Trophoblast cell (in vitro differentiated cells and primary cell): ENCODE measurements around the gene ABCC6.
"Not testable (repeated sequence)": the region's sequence is repeated elsewhere in the genome, so short reads cannot be mapped to it uniquely, and the experiment has no call there.

Source experiments
- DNase-seq, 2 donors: peaks; one replicate each; pipeline ENCODE4 v3.0.0-alpha.2; 2016
- H2AFZ ChIP-seq: 2 replicates; pipeline ENCODE4 v1.6.1; 2013; ENCODE audit warnings: low read length, moderate library complexity, mild to moderate bottlenecking; ENCODE audit not compliant: insufficient read depth, poor library complexity
- H2AK5ac ChIP-seq: 2 replicates; pipeline ENCODE4 v1.6.1; 2013; ENCODE audit warnings: mild to moderate bottlenecking, low read length
- H2BK120ac ChIP-seq: 2 replicates; pipeline ENCODE4 v1.6.1; 2013; ENCODE audit warnings: low read length, mild to moderate bottlenecking, moderate library complexity; ENCODE audit not compliant: insufficient read depth, poor library complexity
- H2BK12ac ChIP-seq: 2 replicates; pipeline ENCODE4 v1.6.1; 2013; ENCODE audit warnings: mild to moderate bottlenecking, low read length, moderate library complexity
- H2BK5ac ChIP-seq: 2 replicates; pipeline ENCODE4 v1.6.1; 2013; ENCODE audit warnings: low read length, low read depth, moderate library complexity, mild to moderate bottlenecking; ENCODE audit not compliant: poor library complexity
- H3K14ac ChIP-seq: 2 replicates; pipeline ENCODE4 v1.6.1; 2013; ENCODE audit warnings: mild to moderate bottlenecking, low read length
- H3K18ac ChIP-seq: 2 replicates; pipeline ENCODE4 v1.6.1; 2013; ENCODE audit warnings: mild to moderate bottlenecking, low read length
- H3K23ac ChIP-seq: 2 replicates; pipeline ENCODE4 v1.6.1; 2013; ENCODE audit warnings: low read length
- H3K27ac ChIP-seq: 2 replicates; pipeline ENCODE4 v1.5.1; 2013; ENCODE audit warnings: low read depth, mild to moderate bottlenecking, inconsistent platforms, low read length, moderate library complexity
- H3K27me3 ChIP-seq: 2 replicates; pipeline ENCODE4 v1.6.1; 2013; ENCODE audit warnings: inconsistent platforms, mild to moderate bottlenecking, low read length, moderate library complexity; ENCODE audit not compliant: insufficient read depth
- H3K36me3 ChIP-seq, 2 experiments: 1 replicate in 1 of 2; 2 replicates in 1 of 2; pipeline ENCODE4 v1.6.1; 2013; ENCODE audit warnings: low read length in 2 of 2, mild to moderate bottlenecking in 2 of 2, moderate library complexity in 1 of 2; ENCODE audit not compliant: insufficient read depth in 2 of 2, control insufficient read depth in 1 of 2
- H3K4ac ChIP-seq: 2 replicates; pipeline ENCODE4 v1.6.1; 2013; ENCODE audit warnings: low read depth, mild to moderate bottlenecking, low read length, moderate library complexity
- H3K4me1 ChIP-seq, 2 experiments: 1 replicate in 1 of 2; 2 replicates in 1 of 2; pipeline ENCODE4 v1.6.1; 2013; ENCODE audit warnings: low read length in 2 of 2, mild to moderate bottlenecking in 2 of 2, moderate library complexity in 1 of 2; ENCODE audit not compliant: insufficient read depth in 2 of 2, control insufficient read depth in 1 of 2
- H3K4me2 ChIP-seq: 2 replicates; pipeline ENCODE4 v1.6.1; 2013; ENCODE audit warnings: inconsistent platforms, mild to moderate bottlenecking, low read length, moderate library complexity
- H3K4me3 ChIP-seq: 2 replicates; pipeline ENCODE4 v1.5.1; 2013; ENCODE audit warnings: mild to moderate bottlenecking, low read depth, low read length, inconsistent platforms
- H3K79me1 ChIP-seq: one replicate; pipeline ENCODE4 v1.6.1; 2013; ENCODE audit warnings: low read length
- H3K79me2 ChIP-seq: 2 replicates; pipeline ENCODE4 v1.6.1; 2013; ENCODE audit warnings: low read length, mild to moderate bottlenecking; ENCODE audit not compliant: control insufficient read depth, insufficient read depth, poor library complexity
- H3K9ac ChIP-seq: 2 replicates; pipeline ENCODE4 v1.6.1; 2013; ENCODE audit warnings: mild to moderate bottlenecking, low read length
- H3K9me3 ChIP-seq: 2 replicates; pipeline ENCODE4 v1.6.1; 2013; ENCODE audit warnings: low read depth, mild to moderate bottlenecking, control low read depth, inconsistent platforms, low read length; ENCODE audit not compliant: insufficient read depth
- H4K12ac ChIP-seq: 2 replicates; pipeline ENCODE4 v1.6.1; 2013; ENCODE audit warnings: low read depth, mild to moderate bottlenecking, low read length, moderate library complexity
- H4K8ac ChIP-seq: 2 replicates; pipeline ENCODE4 v1.6.1; 2013; ENCODE audit warnings: low read depth, mild to moderate bottlenecking, low read length, moderate library complexity
- H4K91ac ChIP-seq: one replicate; pipeline ENCODE4 v1.6.1; 2013; ENCODE audit warnings: low read depth, mild to moderate bottlenecking, low read length, moderate library complexity
- WGBS: extraction: QIAGEN DNeasy Blood & Tissue Kit; methylation state at CpG from one replicate; pipeline ENCODE4 v1.1.7; 2013; ENCODE audit warnings: missing lambda C conversion rate; ENCODE audit not compliant: insufficient read length, insufficient coverage; ENCODE audit errors: extremely low coverage; 5-methylcytosine and 5-hydroxymethylcytosine counted together

The ABCC6 gene

GRCh38 chr16:16240667-16241066 lies 17.4 kb upstream of the ABCC6 start:
- H3K23ac ChIP-seq, H3K79me1 ChIP-seq, H3K27ac ChIP-seq, H3K4me2 ChIP-seq, DNase-seq, H4K12ac ChIP-seq, H4K8ac ChIP-seq, H3K14ac ChIP-seq, H2BK120ac ChIP-seq, H3K9ac ChIP-seq, H2BK12ac ChIP-seq, H2BK5ac ChIP-seq, H2AFZ ChIP-seq, H2AK5ac ChIP-seq, H3K9me3 ChIP-seq, H3K18ac ChIP-seq, H3K27me3 ChIP-seq, H3K79me2 ChIP-seq, H3K4ac ChIP-seq, H4K91ac ChIP-seq, H3K4me1 ChIP-seq, H3K36me3 ChIP-seq, H3K4me3 ChIP-seq: not testable (repeated sequence)
- WGBS, result no CpG with 5 or more reads among the region's 4 CpGs

GRCh38 chr16:16237738-16238137 lies 14.4 kb upstream of the ABCC6 start:
- not testable (repeated sequence) for H3K9me3 ChIP-seq, H4K12ac ChIP-seq, H3K4me3 ChIP-seq, DNase-seq, H3K18ac ChIP-seq, H3K27me3 ChIP-seq, H3K27ac ChIP-seq, H2BK120ac ChIP-seq, H3K9ac ChIP-seq, H3K4me2 ChIP-seq, H3K23ac ChIP-seq, H2AK5ac ChIP-seq, H4K91ac ChIP-seq, H2AFZ ChIP-seq, H2BK12ac ChIP-seq, H4K8ac ChIP-seq, H3K4me1 ChIP-seq, H3K4ac ChIP-seq, H2BK5ac ChIP-seq, H3K79me1 ChIP-seq, H3K14ac ChIP-seq, H3K79me2 ChIP-seq, H3K36me3 ChIP-seq
- no CpG with 5 or more reads among the region's 5 CpGs for WGBS

DNA sequence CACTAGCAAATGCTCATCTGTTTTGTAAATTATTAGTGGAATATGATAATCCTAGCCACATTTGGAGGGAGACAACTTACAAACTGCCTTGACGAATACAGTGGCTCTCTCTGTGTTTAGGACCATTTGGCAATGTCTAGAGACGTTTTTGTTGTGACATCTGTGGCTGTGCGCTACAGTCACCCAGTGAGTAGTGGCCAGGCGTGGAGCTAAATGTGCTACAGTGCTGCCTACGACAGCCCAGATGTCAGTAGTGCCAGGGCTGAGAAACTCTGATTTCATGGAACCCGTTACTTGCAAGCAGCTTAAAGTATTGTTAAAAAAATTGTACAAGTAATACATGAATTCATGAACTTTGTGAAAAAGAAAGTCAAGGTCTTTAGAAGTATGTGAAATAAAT lies 13.8 kb upstream of the ABCC6 start:
- H3K79me1 ChIP-seq, H2BK5ac ChIP-seq, H3K4me1 ChIP-seq, H4K12ac ChIP-seq, H3K27me3 ChIP-seq, H3K9ac ChIP-seq, H3K14ac ChIP-seq, H4K8ac ChIP-seq, H3K23ac ChIP-seq, H3K18ac ChIP-seq, H3K4ac ChIP-seq, H2BK120ac ChIP-seq, H3K4me2 ChIP-seq, DNase-seq, H2AFZ ChIP-seq, H3K9me3 ChIP-seq, H3K27ac ChIP-seq, H3K4me3 ChIP-seq, H3K79me2 ChIP-seq, H4K91ac ChIP-seq, H2AK5ac ChIP-seq, H3K36me3 ChIP-seq, H2BK12ac ChIP-seq: not testable (repeated sequence)
- no CpG with 5 or more reads among the region's 6 CpGs for WGBS

GRCh38 chr16:16232692-16233061 lies 9.4 kb upstream of the ABCC6 start:
- not testable (repeated sequence) for H3K79me2 ChIP-seq, H2BK120ac ChIP-seq, H3K4me2 ChIP-seq, H3K14ac ChIP-seq, H3K9me3 ChIP-seq, H3K79me1 ChIP-seq, H4K8ac ChIP-seq, DNase-seq, H4K12ac ChIP-seq, H3K27ac ChIP-seq, H2AFZ ChIP-seq, H3K4ac ChIP-seq, H3K36me3 ChIP-seq, H2BK5ac ChIP-seq, H3K23ac ChIP-seq, H3K18ac ChIP-seq, H3K4me3 ChIP-seq, H4K91ac ChIP-seq, H3K4me1 ChIP-seq, H3K9ac ChIP-seq, H2BK12ac ChIP-seq, H3K27me3 ChIP-seq, H2AK5ac ChIP-seq
- WGBS, result no CpG with 5 or more reads among the region's 39 CpGs
